Measurements from ENCODE around the gene ADGRD1.

DNA sequence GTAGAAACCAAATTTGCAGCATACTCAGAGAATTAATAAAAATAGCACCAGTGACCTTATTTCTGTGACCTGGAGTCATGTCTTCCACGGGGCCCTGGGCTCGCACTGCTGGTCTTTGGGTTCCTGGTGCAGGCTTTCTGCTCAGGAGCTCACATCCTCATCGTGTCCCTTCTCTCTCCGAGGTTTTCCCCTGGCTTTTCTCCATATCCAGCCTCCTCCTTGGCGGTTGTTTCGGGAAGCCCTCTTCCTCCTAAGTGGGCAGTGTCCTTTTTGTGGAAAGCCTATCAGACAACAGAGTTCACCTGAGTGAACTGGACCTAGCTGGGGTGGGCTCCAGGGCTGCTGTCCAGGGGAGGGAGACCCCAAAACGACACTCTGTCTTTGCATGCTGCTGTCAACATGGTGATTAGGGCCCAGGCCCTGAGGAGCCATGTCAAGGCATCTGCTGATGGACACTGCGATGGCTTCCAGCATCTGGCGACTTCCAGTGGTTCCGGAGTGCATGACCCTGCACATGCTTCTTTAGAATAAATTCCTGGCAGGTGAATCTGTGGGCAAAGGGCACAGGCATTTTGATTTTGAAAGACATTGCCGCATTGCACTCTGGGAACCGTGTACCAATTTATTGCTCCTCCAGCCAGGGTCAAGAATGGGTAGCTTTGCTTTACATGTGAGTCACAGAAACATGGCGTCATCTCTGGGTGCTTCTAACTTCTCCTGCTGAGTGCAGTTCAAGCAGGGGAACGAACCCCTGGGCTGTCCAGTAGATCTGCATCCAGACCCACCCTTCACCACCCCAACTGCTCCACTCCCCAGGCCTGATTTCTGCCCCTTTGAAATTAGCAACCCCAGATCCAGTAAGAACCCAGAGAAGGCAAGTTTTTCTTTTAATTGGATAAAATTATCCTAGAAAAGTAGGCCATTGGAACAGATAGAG lies 136.8 kb downstream of the ADGRD1 start:
- TF ChIP-seq, protein P1, sequence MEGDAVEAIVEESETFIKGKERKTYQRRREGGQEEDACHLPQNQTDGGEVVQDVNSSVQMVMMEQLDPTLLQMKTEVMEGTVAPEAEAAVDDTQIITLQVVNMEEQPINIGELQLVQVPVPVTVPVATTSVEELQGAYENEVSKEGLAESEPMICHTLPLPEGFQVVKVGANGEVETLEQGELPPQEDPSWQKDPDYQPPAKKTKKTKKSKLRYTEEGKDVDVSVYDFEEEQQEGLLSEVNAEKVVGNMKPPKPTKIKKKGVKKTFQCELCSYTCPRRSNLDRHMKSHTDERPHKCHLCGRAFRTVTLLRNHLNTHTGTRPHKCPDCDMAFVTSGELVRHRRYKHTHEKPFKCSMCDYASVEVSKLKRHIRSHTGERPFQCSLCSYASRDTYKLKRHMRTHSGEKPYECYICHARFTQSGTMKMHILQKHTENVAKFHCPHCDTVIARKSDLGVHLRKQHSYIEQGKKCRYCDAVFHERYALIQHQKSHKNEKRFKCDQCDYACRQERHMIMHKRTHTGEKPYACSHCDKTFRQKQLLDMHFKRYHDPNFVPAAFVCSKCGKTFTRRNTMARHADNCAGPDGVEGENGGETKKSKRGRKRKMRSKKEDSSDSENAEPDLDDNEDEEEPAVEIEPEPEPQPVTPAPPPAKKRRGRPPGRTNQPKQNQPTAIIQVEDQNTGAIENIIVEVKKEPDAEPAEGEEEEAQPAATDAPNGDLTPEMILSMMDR (IDR thresholded peaks at IDR 0.05; ENCODE audit: control extremely low read depth in 1 of 3, insufficient read depth in 1 of 3, low read depth in 1 of 3, low read length in 3 of 3), result no peak
- no peak for TF ChIP-seq CHD2 (IDR thresholded peaks at IDR 0.05; ENCODE audit: low read length)
- TF ChIP-seq CEBPB (IDR thresholded peaks at IDR 0.05; ENCODE audit: low read depth, low read length), result no peak

All from H1 (cell line).